HL-60 (cell line): Measurements from ENCODE around the gene ADAR.

ENCODE experiments used
- CTCF ChIP-seq: IDR thresholded peaks from one replicate; pipeline ENCODE4 v1.5.1; 2011; ENCODE audit warnings: low read length, control low read depth, inconsistent platforms; ENCODE audit not compliant: insufficient read depth
- SPI1 ChIP-seq: IDR thresholded peaks from 2 replicates; pipeline ENCODE4 v1.6.1; 2012; ENCODE audit warnings: low read depth, mild to moderate bottlenecking, borderline replicate concordance

GRCh38 chr1:154550070-154550469, 57.9 kb downstream of the ADAR start:
- no peak for TF ChIP-seq CTCF
- no peak for TF ChIP-seq SPI1
